ENCODE results near the gene SPTB. TPM values are rescaled to one million over a fixed set of nuclear protein-coding genes. Genes with fewer than 3 reads are reported as not detected.

SPTB gene
- total and polyA plus RNA-seq, 8 donors: under 0.01 to 3.5 (median 0.55) TPM; not detected in 2

DNA sequence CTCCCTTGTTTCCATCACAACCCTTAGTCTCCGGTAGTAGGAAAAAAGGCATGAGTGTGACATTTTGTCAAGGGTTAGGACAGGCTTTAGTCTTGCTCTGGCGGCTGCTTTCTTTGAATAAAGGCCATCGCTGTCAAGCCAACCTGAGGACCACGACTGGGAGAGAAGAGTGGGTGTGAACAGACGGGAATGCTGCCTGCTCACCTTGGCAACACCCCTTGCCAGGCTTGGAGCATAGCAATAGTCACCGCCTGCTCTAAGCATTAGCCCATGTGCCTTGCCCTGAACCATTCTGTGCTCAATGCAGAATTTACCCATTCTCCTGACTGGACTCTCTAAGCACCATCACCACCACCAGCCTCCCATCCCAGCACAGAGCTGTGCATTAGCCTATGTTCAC is 36.2 kb downstream of the SPTB start:
- intact Hi-C loops (cut with DNase I; ENCODE audit: low total_unique reads): no loop called here
- peaks cover 0 to 3% (median 0%) of the 10 kb centered on the region in 4 donors for H3K4me1 ChIP-seq
- no peak for DNase-seq
- TF ChIP-seq EP300 (IDR thresholded peaks at IDR 0.05): no peak
- TF ChIP-seq POLR2AphosphoS5 (IDR thresholded peaks at IDR 0.05): no peak
- TF ChIP-seq POLR2A (IDR thresholded peaks at IDR 0.05): no peak
- TF ChIP-seq, protein P1, sequence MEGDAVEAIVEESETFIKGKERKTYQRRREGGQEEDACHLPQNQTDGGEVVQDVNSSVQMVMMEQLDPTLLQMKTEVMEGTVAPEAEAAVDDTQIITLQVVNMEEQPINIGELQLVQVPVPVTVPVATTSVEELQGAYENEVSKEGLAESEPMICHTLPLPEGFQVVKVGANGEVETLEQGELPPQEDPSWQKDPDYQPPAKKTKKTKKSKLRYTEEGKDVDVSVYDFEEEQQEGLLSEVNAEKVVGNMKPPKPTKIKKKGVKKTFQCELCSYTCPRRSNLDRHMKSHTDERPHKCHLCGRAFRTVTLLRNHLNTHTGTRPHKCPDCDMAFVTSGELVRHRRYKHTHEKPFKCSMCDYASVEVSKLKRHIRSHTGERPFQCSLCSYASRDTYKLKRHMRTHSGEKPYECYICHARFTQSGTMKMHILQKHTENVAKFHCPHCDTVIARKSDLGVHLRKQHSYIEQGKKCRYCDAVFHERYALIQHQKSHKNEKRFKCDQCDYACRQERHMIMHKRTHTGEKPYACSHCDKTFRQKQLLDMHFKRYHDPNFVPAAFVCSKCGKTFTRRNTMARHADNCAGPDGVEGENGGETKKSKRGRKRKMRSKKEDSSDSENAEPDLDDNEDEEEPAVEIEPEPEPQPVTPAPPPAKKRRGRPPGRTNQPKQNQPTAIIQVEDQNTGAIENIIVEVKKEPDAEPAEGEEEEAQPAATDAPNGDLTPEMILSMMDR (IDR thresholded peaks at IDR 0.05): no peak
- H3K27ac ChIP-seq: no peak overlapping the region
- 73 to 86% (median 76%) methylated on average over 6 of the region's 6 CpGs for WGBS, 5 donors
- no peaks in the 10 kb centered on the region for H3K36me3 ChIP-seq
- H3K27me3 ChIP-seq: peaks cover 0 to 76% (median 15%) of the 10 kb centered on the region in 3 donors
- H3K9me3 ChIP-seq: no peaks in the 10 kb centered on the region
- no peak overlapping the region for H3K4me3 ChIP-seq

DNA sequence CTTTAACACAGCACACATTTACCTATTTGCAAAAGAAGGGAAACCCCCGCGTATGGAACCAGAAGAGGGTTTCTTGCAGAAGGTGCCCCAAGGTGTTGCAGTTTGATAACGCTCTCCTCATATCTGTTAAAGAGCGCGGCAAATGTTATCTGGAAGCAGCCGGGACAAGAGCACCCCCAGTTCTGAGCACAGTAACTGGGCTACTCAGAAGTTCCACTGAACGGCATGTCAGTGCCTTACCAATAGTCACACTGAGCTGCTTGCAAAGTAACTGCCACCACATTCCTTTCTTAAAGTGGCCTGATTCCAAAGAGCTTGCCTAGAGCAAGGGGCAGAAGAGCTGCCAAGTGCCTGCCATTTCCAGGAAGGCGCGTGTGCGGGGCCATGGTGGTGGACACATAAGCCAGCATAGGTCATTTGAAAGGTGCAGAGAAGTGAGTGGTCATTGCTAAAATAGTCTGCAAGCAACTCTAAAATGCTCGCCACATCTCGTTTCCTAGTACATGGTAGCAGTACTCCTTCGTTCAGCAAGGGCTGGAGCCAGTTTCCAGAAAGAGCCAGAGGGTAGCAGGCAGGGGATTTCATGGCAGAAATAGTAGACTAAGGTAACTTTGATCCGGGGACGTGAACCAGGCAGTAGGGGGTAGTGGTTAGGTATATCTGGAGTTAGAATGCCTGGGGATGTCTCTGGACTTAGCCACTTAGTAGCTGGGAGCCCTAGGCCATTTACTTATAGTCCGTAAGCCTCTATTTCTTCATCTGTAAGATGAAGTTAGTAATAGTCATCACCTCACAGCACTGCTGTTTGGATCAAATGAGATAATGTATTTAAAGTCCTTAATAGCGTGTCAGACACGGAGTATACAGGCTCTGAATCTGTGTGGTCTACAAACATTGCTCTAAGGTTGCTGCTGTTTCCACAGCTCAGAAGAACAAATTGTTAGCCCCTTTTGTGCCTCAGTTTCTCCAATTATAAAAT is 37.6 kb downstream of the SPTB start:
- TF ChIP-seq POLR2A (IDR thresholded peaks at IDR 0.05) (no peak), EP300 (IDR thresholded peaks at IDR 0.05) (no peak), POLR2AphosphoS5 (IDR thresholded peaks at IDR 0.05) (no peak)
- TF ChIP-seq, protein P1 (IDR thresholded peaks at IDR 0.05): no peak
- peaks cover 0 to 3% (median 0%) of the 10 kb centered on the region in 4 donors for H3K4me1 ChIP-seq
- no peak overlapping the region for H3K27ac ChIP-seq
- H3K27me3 ChIP-seq: peaks cover 0 to 67% (median 15%) of the 10 kb centered on the region in 3 donors
- no peaks in the 10 kb centered on the region for H3K9me3 ChIP-seq
- peak in 1 of 2 donors; percentile 10 for DNase-seq
- WGBS, 5 donors: 55 to 67% (median 59%) methylated on average over 18 of the region's 18 CpGs
- no peak overlapping the region for H3K4me3 ChIP-seq
- H3K36me3 ChIP-seq: no peaks in the 10 kb centered on the region
- intact Hi-C loops (cut with DNase I; ENCODE audit: low total_unique reads): no loop called here

DNA sequence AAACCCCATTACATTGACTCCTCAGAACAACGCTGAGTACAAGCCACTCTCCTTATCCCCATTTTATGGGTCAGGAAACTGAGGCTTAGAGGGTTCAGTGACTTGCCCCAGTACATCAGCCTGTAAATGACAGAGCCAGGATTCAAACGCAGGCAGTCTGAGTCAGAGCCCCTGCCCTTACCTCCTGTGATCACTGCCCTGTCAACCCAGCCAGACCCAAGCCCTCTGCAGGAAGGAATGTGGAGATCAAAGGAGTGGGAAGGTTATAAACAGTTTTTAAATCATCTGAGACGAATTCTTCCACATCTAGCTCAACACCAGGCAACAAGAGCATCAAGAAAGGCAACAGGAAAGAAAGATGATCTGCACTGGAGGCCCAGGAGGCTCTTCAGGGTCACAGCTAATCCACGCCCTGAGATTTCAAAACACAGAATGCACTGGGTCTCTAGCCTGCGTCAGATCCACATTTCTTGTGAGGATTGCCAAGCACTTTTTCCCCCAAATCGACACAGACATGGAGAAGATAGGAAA is 38.5 kb downstream of the SPTB start:
- DNase-seq: peak in 1 of 2 donors; percentile 35
- intact Hi-C loops (cut with DNase I; ENCODE audit: low total_unique reads): no loop called here
- TF ChIP-seq POLR2A (IDR thresholded peaks at IDR 0.05): no peak
- Histone ChIP-seq H3K27me3 (peaks cover 0 to 58% (median 15%) of the 10 kb centered on the region in 3 donors), H3K4me3 (no peak overlapping the region), H3K9me3 (no peaks in the 10 kb centered on the region), H3K4me1 (peaks cover 0 to 3% (median 0%) of the 10 kb centered on the region in 4 donors), H3K27ac (no peak overlapping the region), H3K36me3 (no peaks in the 10 kb centered on the region)
- 36 to 44% (median 41%) methylated on average over 6 of the region's 6 CpGs for WGBS, 5 donors

DNA sequence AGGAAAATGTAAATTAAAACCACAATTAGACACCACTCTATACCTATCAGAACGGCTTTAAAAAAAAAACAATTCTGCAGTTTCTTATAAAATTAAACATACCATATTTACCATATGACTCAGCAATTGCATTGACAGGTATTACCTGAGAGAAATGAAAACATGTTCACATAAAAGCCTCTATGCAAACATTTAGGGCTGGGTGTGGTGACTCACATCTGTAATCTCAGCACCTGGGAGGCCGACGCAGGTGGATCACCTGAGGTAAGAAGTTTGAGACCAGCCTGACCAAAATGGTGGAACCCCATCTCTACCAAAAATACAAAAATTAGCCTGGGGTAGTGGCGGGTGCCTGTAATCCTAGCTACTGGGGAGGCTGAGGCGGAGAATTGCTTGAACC is 41.1 kb downstream of the SPTB start:
- TF ChIP-seq POLR2A (IDR thresholded peaks at IDR 0.05) (no peak), EP300 (IDR thresholded peaks at IDR 0.05) (no peak), POLR2AphosphoS5 (IDR thresholded peaks at IDR 0.05) (no peak)
- TF ChIP-seq, protein P1 (IDR thresholded peaks at IDR 0.05): no peak
- H3K9me3 ChIP-seq: no peaks in the 10 kb centered on the region
- intact Hi-C loops (cut with DNase I; ENCODE audit: low total_unique reads): no loop called here
- H3K4me1 ChIP-seq: peaks cover 0 to 3% (median 0%) of the 10 kb centered on the region in 4 donors
- peaks cover 0 to 34% (median 15%) of the 10 kb centered on the region in 3 donors for H3K27me3 ChIP-seq
- no peak overlapping the region for H3K4me3 ChIP-seq
- H3K36me3 ChIP-seq: no peaks in the 10 kb centered on the region
- peak in 1 of 2 donors; percentile 18 for DNase-seq
- H3K27ac ChIP-seq: no peak overlapping the region
- WGBS, 5 donors: 62 to 79% (median 71%) methylated on average over 5 of the region's 5 CpGs
